Endothelial cell of umbilical vein (primary cell): Measurements from ENCODE around the gene ZNRF3.
"Not testable (repeated sequence)": the region's sequence is repeated elsewhere in the genome, so short reads cannot be mapped to it uniquely, and the experiment has no call there.

Experiments
- EZH2 ChIP-seq: IDR thresholded peaks from 2 replicates; pipeline ENCODE4 v1.6.1; 2012; ENCODE audit warnings: borderline replicate concordance, low read depth, mild to moderate bottlenecking, moderate library complexity, low read length, inconsistent platforms; ENCODE audit not compliant: severe bottlenecking
- FOS ChIP-seq: IDR thresholded peaks from 2 replicates; pipeline ENCODE4 v1.6.1; 2011; ENCODE audit warnings: mild to moderate bottlenecking, low read length, moderate library complexity, borderline replicate concordance; ENCODE audit not compliant: insufficient read depth
- MYC ChIP-seq: IDR thresholded peaks from one replicate; pipeline ENCODE4 v1.6.1; 2011; ENCODE audit warnings: mild to moderate bottlenecking, low read depth, low read length
- POLR2A ChIP-seq: IDR thresholded peaks from 2 replicates; pipeline ENCODE4 v1.6.1; 2012; ENCODE audit warnings: low read depth, mild to moderate bottlenecking, control low read depth, low read length
- POLR2AphosphoS5 ChIP-seq: IDR thresholded peaks from 2 replicates; pipeline ENCODE4 v1.6.1; 2012; ENCODE audit warnings: low read depth, mild to moderate bottlenecking, control low read depth, low read length, moderate library complexity; ENCODE audit not compliant: insufficient read depth
- TF ChIP-seq, protein P1 (sequence below), 2 donors: IDR thresholded peaks; 1 replicate in 1 of 2; 2 replicates in 1 of 2; pipeline ENCODE4 v1.5.1; 2011; ENCODE audit warnings: low read length in 2 of 2, mild to moderate bottlenecking in 2 of 2, moderate library complexity in 2 of 2, control low read depth in 1 of 2, inconsistent platforms in 1 of 2, low read depth in 1 of 2; ENCODE audit not compliant: insufficient read depth in 1 of 2; ENCODE audit errors: extremely low read depth in 1 of 2
- TF ChIP-seq, protein P2 (sequence below): IDR thresholded peaks from 2 replicates; pipeline ENCODE4 v1.6.1; 2011; ENCODE audit not compliant: insufficient read depth, insufficient read length

DNA sequence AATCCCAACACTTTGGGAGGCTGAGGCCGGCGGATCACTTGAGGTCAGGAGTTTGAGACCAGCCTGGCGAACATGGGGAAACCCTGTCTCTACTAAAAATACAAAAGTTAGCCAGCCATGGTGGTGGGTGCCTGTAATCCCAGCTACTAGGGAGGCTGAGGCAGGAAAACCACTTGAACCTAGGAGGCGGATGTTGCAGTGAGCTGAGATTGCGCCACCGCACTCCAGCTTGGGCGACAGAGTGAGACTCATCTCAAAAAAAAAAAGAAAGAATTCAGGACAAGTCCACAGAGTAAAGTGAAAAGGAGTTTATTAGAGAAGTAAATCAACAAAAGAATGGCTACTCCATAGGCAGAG lies 200.2 kb downstream of the ZNRF3 start:
- TF ChIP-seq, protein P1, sequence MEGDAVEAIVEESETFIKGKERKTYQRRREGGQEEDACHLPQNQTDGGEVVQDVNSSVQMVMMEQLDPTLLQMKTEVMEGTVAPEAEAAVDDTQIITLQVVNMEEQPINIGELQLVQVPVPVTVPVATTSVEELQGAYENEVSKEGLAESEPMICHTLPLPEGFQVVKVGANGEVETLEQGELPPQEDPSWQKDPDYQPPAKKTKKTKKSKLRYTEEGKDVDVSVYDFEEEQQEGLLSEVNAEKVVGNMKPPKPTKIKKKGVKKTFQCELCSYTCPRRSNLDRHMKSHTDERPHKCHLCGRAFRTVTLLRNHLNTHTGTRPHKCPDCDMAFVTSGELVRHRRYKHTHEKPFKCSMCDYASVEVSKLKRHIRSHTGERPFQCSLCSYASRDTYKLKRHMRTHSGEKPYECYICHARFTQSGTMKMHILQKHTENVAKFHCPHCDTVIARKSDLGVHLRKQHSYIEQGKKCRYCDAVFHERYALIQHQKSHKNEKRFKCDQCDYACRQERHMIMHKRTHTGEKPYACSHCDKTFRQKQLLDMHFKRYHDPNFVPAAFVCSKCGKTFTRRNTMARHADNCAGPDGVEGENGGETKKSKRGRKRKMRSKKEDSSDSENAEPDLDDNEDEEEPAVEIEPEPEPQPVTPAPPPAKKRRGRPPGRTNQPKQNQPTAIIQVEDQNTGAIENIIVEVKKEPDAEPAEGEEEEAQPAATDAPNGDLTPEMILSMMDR (IDR thresholded peaks at IDR 0.05; ENCODE audit: extremely low read depth in 1 of 2, insufficient read depth in 1 of 2, low read depth in 1 of 2, low read length in 2 of 2) = not testable (repeated sequence)
- not testable (repeated sequence) for TF ChIP-seq POLR2A, POLR2AphosphoS5, FOS, EZH2, MYC
- TF ChIP-seq, protein P2, sequence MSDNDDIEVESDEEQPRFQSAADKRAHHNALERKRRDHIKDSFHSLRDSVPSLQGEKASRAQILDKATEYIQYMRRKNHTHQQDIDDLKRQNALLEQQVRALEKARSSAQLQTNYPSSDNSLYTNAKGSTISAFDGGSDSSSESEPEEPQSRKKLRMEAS = not testable (repeated sequence)
